ENCODE results near the gene TSEN15.
A peak's percentile ranks its signal among the peaks of the same experiment; 100 is the strongest.
"Not testable (repeated sequence)": the region's sequence is repeated elsewhere in the genome, so short reads cannot be mapped to it uniquely, and the experiment has no call there.

TSEN15 gene

DNA sequence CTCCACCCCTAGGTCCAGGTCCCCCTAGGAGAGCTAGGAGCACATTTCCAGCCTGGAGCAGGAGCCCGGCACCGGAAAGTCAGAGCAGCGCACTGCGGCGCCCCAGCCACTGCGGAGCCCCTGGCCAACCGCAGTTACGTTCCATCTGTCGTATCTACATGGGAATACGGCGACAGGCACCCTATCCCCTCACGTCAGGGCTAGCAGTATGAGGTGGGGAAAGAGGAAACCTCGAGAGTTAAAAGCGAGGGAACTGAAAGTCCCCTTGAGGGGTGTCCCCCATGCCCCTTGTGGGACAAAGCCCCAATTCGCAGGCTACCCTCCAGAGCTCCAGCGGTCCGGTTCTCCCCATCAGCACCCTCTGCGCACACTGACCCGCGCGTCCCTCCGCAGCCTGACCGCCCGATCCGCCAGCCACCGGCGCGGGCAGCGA, 15.0 kb upstream of the TSEN15 start:
- peak overlapping the region; percentile 64 for H3K4me3 ChIP-seq (ENCODE audit: low read depth, low read length)
- ChIA-PET POLR2A (interaction anchor here (1.9 kb wide), 1 partner anchor 15 kb away, joined by 11 read pairs; the partner anchor contains the start of gene TSEN15), CTCF (interaction anchor here (1.0 to 1.6 kb wide), 2 partner anchors 10 to 12 kb away, joined by 3 to 5 read pairs; no protein-coding TSS in a partner anchor)
- DNase-seq (ENCODE audit: low read depth, low spot score): no peak
- TF ChIP-seq, protein P1, sequence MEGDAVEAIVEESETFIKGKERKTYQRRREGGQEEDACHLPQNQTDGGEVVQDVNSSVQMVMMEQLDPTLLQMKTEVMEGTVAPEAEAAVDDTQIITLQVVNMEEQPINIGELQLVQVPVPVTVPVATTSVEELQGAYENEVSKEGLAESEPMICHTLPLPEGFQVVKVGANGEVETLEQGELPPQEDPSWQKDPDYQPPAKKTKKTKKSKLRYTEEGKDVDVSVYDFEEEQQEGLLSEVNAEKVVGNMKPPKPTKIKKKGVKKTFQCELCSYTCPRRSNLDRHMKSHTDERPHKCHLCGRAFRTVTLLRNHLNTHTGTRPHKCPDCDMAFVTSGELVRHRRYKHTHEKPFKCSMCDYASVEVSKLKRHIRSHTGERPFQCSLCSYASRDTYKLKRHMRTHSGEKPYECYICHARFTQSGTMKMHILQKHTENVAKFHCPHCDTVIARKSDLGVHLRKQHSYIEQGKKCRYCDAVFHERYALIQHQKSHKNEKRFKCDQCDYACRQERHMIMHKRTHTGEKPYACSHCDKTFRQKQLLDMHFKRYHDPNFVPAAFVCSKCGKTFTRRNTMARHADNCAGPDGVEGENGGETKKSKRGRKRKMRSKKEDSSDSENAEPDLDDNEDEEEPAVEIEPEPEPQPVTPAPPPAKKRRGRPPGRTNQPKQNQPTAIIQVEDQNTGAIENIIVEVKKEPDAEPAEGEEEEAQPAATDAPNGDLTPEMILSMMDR (IDR thresholded peaks at IDR 0.05; ENCODE audit: insufficient read depth, low read length, missing control alignments): no peak

DNA sequence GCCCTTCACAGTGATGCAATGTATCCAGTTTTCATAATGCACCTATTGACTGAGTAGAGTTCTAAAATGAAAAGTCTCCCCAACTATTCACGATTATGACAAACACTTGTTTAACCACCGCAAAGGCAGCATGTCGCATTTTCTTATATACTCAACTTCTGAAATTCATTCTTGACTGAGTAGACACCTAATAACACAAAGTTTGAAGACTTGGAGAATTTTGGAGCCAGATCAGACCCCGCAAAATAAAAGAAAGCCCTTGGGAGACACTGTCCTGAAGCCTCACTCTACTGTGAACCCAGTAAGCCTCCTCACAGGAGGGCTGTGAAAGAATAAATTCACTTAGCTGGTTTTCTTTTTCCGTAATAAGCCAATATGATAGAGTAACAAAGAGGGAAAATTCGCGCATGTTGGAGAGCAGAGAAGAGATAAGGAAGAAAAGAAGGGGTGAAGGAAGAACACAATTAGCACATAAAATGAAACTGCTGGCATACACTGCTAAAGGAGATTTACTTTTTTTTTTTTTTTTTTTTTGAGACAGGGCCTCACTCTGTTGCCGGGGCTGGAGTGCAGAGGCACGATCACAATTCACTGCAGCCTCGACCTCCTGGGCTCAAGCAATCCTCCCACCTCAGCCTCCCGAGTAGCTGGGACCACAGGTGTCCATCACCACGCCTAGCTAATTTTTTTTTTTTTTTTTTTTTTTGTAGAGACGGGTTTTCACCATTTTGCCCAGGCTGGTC, 13.5 kb upstream of the TSEN15 start:
- TF ChIP-seq, protein P1 (IDR thresholded peaks at IDR 0.05; ENCODE audit: insufficient read depth, low read length, missing control alignments): no peak
- CTCF ChIA-PET: interaction anchor here (1.1 kb wide), 1 partner anchor 11 kb away, joined by 3 read pairs; no protein-coding TSS in a partner anchor
- DNase-seq (ENCODE audit: low read depth, low spot score): no peak
- POLR2A ChIA-PET: no interaction called here
- peak overlapping the region; percentile 64 for H3K4me3 ChIP-seq (ENCODE audit: low read depth, low read length)

DNA sequence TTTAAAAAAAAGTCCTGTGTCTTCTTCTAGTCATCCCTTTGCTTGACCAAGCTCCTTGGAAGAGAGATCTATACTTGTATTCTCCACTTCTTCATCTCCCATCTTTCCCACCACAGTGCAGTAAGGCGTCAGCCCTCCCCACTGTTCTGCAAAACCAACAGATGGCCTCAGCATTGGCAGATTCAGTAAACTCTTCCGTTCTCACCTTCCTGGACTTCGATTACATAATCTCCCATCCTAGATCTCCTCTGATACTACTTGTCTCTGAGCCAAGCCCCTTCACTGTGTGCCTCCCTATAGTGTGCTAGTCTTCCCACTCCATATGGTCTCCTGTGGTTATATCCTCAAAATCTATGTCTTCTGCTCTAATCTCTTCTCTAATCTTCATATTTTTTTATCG, 12.4 kb upstream of the TSEN15 start:
- POLR2A ChIA-PET: no interaction called here
- no peak for DNase-seq (ENCODE audit: low read depth, low spot score)
- CTCF ChIA-PET: interaction anchor here (0.9 to 1.0 kb wide), 2 partner anchors 12 to 383 kb away, joined by 3 read pairs; partner anchors contain the start of gene TSEN15
- TF ChIP-seq, protein P1 (IDR thresholded peaks at IDR 0.05; ENCODE audit: insufficient read depth, low read length, missing control alignments): no peak
- H3K4me3 ChIP-seq (ENCODE audit: low read depth, low read length): no peak overlapping the region

DNA sequence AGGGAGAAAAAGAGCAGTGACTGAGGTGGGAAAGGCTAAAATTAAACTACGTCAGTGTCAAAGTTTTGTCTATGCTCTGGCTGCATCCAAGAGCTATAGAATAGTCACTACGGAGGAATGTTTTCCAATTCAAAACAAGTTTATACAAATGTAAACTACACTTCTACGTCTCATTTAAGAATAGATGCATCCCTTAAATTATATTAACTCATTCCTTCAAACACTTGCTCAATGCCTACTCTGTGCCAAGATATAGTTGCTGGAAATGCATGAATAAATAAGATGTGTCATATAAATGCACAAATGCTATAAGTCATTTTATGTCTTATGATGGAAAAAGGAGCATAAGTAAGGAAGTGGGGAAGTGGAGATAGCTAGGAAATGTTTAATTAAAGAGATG, 9.8 kb upstream of the TSEN15 start:
- ChIA-PET POLR2A (no interaction called here), CTCF (no interaction called here)
- H3K4me3 ChIP-seq (ENCODE audit: low read depth, low read length): no peak overlapping the region
- DNase-seq (ENCODE audit: low read depth, low spot score): no peak
- TF ChIP-seq, protein P1 (IDR thresholded peaks at IDR 0.05; ENCODE audit: insufficient read depth, low read length, missing control alignments): no peak

DNA sequence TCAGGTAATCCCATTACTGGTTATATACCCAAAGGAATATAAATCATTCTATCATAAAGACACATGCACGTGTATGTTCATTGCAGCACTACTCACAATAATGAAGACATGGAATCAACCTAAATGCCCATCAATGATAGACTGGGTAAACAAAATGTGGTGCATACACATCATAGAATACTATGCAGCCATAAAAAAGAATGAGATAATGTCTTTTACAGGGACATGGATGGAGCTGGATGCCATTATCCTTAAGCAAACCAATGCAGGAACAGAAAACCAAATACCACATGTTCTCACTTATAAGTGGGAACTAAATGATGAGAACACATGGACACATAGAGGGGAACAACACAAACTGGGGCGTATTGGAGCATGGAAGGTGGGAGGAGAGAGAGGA, 8.2 kb upstream of the TSEN15 start:
- CTCF ChIA-PET; H3K4me3 ChIP-seq (ENCODE audit: low read depth, low read length); DNase-seq (ENCODE audit: low read depth, low spot score); POLR2A ChIA-PET: not testable (repeated sequence)

DNA sequence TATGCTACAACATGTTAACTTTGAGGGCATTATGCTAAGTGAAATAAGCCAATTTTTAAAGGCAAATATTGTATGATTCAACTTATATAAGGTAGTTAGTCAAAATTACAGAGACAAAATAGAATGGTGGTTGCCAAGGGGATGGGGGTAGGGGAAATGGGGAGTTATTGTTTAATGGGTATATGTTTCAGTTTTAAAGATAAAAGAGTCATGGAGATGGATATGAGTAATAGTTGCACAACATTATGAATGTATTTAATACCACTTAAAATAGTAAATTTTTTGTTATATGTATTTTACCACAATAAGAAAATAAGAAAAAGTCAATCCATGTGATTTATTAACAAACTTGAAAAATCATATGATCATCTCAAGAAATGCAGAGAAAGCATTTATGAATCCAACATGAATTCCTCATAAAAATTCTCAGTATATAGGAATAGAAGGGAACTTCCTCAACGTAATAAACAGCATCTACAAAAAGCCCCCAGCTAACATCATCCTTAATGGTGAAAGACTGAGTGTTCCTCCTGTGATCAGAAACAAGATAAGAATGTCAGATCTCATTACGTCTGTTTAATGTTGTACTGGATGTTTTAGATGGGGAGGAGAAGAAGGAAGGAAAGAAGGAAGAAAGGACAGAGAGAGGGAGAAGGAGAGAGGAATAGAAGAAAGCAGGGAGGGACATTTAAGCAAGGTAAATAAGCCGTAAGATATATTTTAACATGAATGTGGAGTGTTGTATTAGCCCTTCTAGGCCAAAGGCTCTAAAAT, 6.7 kb upstream of the TSEN15 start:
- no peak overlapping the region for H3K4me3 ChIP-seq (ENCODE audit: low read depth, low read length)
- ChIA-PET CTCF (no interaction called here), POLR2A (no interaction called here)
- TF ChIP-seq, protein P1 (IDR thresholded peaks at IDR 0.05; ENCODE audit: insufficient read depth, low read length, missing control alignments): no peak
- DNase-seq (ENCODE audit: low read depth, low spot score): no peak

DNA sequence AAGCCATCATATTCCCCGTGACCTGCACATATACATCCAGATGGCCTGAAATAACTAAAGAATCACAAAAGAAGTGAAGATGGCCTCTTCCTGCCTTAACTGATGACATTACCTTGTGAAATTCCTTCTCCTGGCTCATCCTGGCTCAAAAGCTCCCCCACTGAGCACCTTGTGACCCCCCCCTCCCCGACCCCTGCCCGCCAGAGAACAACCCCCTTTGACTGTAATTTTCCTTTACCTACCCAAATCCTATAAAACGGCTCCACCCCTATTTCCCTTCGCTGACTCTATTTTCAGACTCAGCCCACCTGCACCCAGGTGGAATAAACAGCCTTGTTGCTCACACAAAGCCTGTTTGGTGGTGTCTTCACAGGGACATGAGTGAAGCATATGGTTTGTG, 4.0 kb upstream of the TSEN15 start:
- H3K4me3 ChIP-seq (ENCODE audit: low read depth, low read length); DNase-seq (ENCODE audit: low read depth, low spot score); CTCF ChIA-PET; POLR2A ChIA-PET: not testable (repeated sequence)
